Transverse colon (tissue), 3 donors: ENCODE results near the gene HOXA4.

Source experiments
- POLR2A ChIP-seq: fragments of 450-650 bp; IDR thresholded peaks from one replicate; pipeline ENCODE4 v1.6.1; 2016; ENCODE audit warnings: antibody characterized with exemption, mild to moderate bottlenecking, moderate library complexity
- TF ChIP-seq, protein P1 (sequence below), 5 experiments: fragments of 200-600 bp in 3 of 5; fragments of 450-650 bp in 2 of 5; sonication (generic) in 3 of 5; IDR thresholded peaks; 1 replicate in 2 of 5; 2 replicates in 3 of 5; pipeline ENCODE4 v1.5.1; 2016 to 2017; ENCODE audit warnings: antibody characterized with exemption in 5 of 5, inconsistent platforms in 3 of 5, mild to moderate bottlenecking in 2 of 5, moderate library complexity in 1 of 5

DNA sequence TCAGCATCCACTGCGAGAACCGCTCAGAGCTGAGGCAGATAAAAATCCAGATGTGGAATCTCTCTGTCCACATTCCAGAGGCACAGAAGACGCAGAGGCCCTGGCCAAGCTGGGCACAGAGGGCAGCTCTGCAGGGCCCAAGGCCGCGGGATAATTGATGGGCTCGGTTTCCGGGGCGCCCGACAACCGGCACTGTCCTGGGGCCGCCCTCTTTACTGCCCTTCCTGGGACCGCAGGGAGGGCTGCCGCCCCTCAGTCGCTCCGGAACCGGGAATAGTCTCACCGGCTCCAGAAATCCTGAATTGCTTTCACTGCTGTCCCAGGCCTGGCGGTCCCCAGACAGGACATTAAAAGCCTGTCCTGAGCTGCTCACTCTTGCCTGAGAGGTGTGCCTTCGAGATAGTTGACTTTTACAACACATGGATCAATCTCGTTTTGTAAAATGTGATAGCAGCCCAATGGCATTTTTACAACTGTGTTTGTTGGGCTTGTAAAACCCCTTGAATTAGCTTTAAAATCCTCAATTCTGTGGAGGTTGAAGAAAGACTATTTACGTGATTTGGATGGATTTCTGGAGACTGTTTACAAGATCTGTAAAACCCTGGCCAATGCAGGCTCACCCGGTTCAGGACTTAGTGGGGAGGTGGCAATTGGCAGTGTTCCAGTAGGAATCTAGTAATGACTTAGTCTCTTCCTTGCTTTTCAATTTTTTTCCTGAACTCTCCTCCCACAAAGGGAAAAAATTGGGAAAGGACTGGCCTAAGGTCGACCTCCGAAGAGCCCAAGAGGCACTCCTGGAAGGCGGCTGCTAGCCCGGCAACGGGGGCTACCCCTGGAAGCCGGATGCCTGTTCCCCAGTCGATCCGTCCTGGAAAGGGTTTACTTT is 18.4 kb upstream of the HOXA4 start:
- TF ChIP-seq, protein P1, sequence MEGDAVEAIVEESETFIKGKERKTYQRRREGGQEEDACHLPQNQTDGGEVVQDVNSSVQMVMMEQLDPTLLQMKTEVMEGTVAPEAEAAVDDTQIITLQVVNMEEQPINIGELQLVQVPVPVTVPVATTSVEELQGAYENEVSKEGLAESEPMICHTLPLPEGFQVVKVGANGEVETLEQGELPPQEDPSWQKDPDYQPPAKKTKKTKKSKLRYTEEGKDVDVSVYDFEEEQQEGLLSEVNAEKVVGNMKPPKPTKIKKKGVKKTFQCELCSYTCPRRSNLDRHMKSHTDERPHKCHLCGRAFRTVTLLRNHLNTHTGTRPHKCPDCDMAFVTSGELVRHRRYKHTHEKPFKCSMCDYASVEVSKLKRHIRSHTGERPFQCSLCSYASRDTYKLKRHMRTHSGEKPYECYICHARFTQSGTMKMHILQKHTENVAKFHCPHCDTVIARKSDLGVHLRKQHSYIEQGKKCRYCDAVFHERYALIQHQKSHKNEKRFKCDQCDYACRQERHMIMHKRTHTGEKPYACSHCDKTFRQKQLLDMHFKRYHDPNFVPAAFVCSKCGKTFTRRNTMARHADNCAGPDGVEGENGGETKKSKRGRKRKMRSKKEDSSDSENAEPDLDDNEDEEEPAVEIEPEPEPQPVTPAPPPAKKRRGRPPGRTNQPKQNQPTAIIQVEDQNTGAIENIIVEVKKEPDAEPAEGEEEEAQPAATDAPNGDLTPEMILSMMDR (IDR thresholded peaks at IDR 0.05) = no peak
- peak; percentile 17 for TF ChIP-seq POLR2A
